ENCODE data around the gene LY6G5B.
A peak's percentile ranks its signal among the peaks of the same experiment; 100 is the strongest.

Gene LY6G5B

GRCh38 chr6:31661262-31662123 is 8.3 kb upstream of the LY6G5B start:
- H3K27ac ChIP-seq: peak overlapping the region; percentile 88
- TF ChIP-seq ZFX (IDR thresholded peaks at IDR 0.05): no peak
- TF ChIP-seq, protein P1, sequence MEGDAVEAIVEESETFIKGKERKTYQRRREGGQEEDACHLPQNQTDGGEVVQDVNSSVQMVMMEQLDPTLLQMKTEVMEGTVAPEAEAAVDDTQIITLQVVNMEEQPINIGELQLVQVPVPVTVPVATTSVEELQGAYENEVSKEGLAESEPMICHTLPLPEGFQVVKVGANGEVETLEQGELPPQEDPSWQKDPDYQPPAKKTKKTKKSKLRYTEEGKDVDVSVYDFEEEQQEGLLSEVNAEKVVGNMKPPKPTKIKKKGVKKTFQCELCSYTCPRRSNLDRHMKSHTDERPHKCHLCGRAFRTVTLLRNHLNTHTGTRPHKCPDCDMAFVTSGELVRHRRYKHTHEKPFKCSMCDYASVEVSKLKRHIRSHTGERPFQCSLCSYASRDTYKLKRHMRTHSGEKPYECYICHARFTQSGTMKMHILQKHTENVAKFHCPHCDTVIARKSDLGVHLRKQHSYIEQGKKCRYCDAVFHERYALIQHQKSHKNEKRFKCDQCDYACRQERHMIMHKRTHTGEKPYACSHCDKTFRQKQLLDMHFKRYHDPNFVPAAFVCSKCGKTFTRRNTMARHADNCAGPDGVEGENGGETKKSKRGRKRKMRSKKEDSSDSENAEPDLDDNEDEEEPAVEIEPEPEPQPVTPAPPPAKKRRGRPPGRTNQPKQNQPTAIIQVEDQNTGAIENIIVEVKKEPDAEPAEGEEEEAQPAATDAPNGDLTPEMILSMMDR (conservative IDR thresholded peaks at IDR 0.05): no peak

DNA sequence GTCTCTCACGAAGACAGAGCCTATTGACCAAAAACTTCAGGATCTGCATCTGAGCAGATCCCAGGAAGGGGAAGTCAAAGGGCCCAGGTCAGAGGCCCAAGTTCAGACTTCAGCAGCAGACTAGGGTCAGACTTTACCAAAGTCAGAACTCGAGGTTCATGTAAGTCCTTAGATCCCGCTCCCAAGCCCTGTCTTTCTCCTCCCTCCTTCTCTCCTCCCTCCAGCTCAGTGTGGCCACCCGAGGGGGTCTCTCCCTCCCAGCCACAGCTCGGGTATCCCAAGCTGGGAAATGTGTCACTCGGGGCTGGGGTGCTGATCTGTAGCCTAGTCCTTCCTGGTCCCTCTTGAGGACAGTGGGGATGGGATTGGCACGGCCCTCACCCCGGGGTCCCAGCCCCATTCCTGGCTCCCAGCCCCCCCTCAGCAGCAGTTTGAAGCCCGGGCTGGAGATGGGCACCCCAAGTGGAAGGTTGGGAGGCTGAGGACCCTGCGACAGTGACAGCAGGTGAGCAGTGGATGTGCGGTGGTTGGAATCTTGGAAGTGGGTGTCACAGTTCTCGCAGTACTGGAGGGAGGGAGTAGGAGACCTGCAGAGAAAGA is 7.6 kb upstream of the LY6G5B start:
- TF ChIP-seq ZFX (IDR thresholded peaks at IDR 0.05): no peak
- TF ChIP-seq, protein P1 (conservative IDR thresholded peaks at IDR 0.05): no peak
- no peak overlapping the region for H3K27ac ChIP-seq

GRCh38 chr6:31663126-31663960 is 6.4 kb upstream of the LY6G5B start:
- TF ChIP-seq, protein P1 (conservative IDR thresholded peaks at IDR 0.05): no peak
- TF ChIP-seq ZFX (IDR thresholded peaks at IDR 0.05): no peak
- H3K27ac ChIP-seq: peak overlapping the region; percentile 84; the same call in 1 of the 2 replicates

- peak overlapping the region; percentile 84 for H3K27ac ChIP-seq
- no peak for TF ChIP-seq ZFX (IDR thresholded peaks at IDR 0.05)
These were observed 5.6 kb upstream of the LY6G5B start for GRCh38 chr6:31663961-31664789.

GRCh38 chr6:31664790-31665500 is 4.8 kb upstream of the LY6G5B start, which contains the start of gene GPANK1:
Gene GPANK1, minus strand, starts transcription at chr6:31664997. Its CDS starts 519 bp downstream, at chr6:31664478.
- TF ChIP-seq, protein P1 (conservative IDR thresholded peaks at IDR 0.05): no peak
- no peak for TF ChIP-seq ZFX (IDR thresholded peaks at IDR 0.05)
- peak within 1 kb of the TSS; percentile 84 for H3K27ac ChIP-seq

GRCh38 chr6:31665501-31666336 is 4.1 kb upstream of the LY6G5B start, which contains the start of gene CSNK2B:
Gene CSNK2B, plus strand, starts transcription at chr6:31666080. Its CDS starts 752 bp downstream, at chr6:31666832.
- TF ChIP-seq, protein P1 (conservative IDR thresholded peaks at IDR 0.05): no peak
- TF ChIP-seq ZFX (IDR thresholded peaks at IDR 0.05): peak; percentile 57; the same call in 1 of the 2 replicates
- peak within 1 kb of the TSS; percentile 84 for H3K27ac ChIP-seq
